ENCODE results near the gene CMTM7.
A peak's percentile ranks its signal among the peaks of the same experiment; 100 is the strongest.

CMTM7 gene

GRCh38 chr3:32492684-32493436 is 101.2 kb downstream of the CMTM7 start:
- no peak for DNase-seq (ENCODE audit: low read depth in 2 of 2)

GRCh38 chr3:32493437-32494414 is 102.1 kb downstream of the CMTM7 start:
- DNase-seq (ENCODE audit: low read depth in 2 of 2) = no peak

GRCh38 chr3:32495085-32495484 is 103.4 kb downstream of the CMTM7 start:
- no peak for DNase-seq (ENCODE audit: low read depth in 2 of 2)

- DNase-seq (ENCODE audit: low read depth in 2 of 2) = no peak
These were observed 104.0 kb downstream of the CMTM7 start for GRCh38 chr3:32495609-32496008.

- DNase-seq (ENCODE audit: low read depth in 2 of 2) = no peak
These were observed 106.6 kb downstream of the CMTM7 start for GRCh38 chr3:32498252-32498651.

- no peak for DNase-seq (ENCODE audit: low read depth in 2 of 2)
These were observed 107.3 kb downstream of the CMTM7 start for GRCh38 chr3:32498992-32499391.

- DNase-seq (ENCODE audit: low read depth in 2 of 2) = no peak
These were observed 107.9 kb downstream of the CMTM7 start for GRCh38 chr3:32499585-32499984.

- no peak for DNase-seq (ENCODE audit: low read depth in 2 of 2)
These were observed 108.6 kb downstream of the CMTM7 start for GRCh38 chr3:32500231-32500630.

GRCh38 chr3:32500880-32501782 is 109.5 kb downstream of the CMTM7 start:
- DNase-seq (ENCODE audit: low read depth in 2 of 2) = no peak

GRCh38 chr3:32501783-32502117 is 110.1 kb downstream of the CMTM7 start:
- no peak for DNase-seq (ENCODE audit: low read depth in 2 of 2)

GRCh38 chr3:32502118-32502945 is 110.7 kb downstream of the CMTM7 start, which contains the start of gene CMTM6:
Gene CMTM6, minus strand, starts transcription at chr3:32502852. Its CDS starts 107 bp downstream, at chr3:32502745.
- DNase-seq (ENCODE audit: low read depth in 2 of 2) = peak; percentile 38 to 39

GRCh38 chr3:32502946-32503286 is 111.3 kb downstream of the CMTM7 start:
- DNase-seq (ENCODE audit: low read depth in 2 of 2) = no peak
